Activated B cell treated with CpG ODN at 0.5 μM for 24 hours (primary cell): ENCODE measurements around the gene PRH1. TPM values are rescaled to one million over a fixed set of nuclear protein-coding genes. Genes with fewer than 3 reads are reported as not detected.

ENCODE experiments used
- ATAC-seq: fragments of 200-7000 bp; cut with Tn5 transposase; one replicate; pipeline ENCODE4 v1.10.0; 2021; ENCODE audit warnings: low read depth, mild to moderate bottlenecking, moderate library complexity
- CTCF ChIA-PET: fragments of 350-600 bp; sonication (Branson Sonifier 250); formaldehyde crosslinking; loops from one replicate; lab custom pipeline; 2021; ENCODE audit warnings: antibody characterized with exemption; lab: Charles Lee
- POLR2A ChIA-PET: fragments of 350-600 bp; sonication (Branson Sonifier 250); formaldehyde crosslinking; loops from one replicate; lab custom pipeline; 2021; ENCODE audit warnings: antibody characterized with exemption; lab: Charles Lee
- DNase-seq: peaks from one replicate; pipeline ENCODE4 v3.0.0; 2022
- H3K27ac Mint-ChIP-seq: one replicate; pipeline ENCODE4 v1.8.0; 2020; ENCODE audit warnings: mixed read lengths
- H3K27me3 Mint-ChIP-seq: one replicate; pipeline ENCODE4 v1.8.0; 2021; ENCODE audit warnings: mixed read lengths
- H3K36me3 Mint-ChIP-seq: one replicate; pipeline ENCODE4 v1.8.0; 2021; ENCODE audit warnings: low read depth, mixed read lengths
- H3K4me1 Mint-ChIP-seq: one replicate; pipeline ENCODE4 v1.8.0; 2021; ENCODE audit warnings: mixed read lengths
- H3K4me3 Mint-ChIP-seq: one replicate; pipeline ENCODE4 v1.8.0; 2020; ENCODE audit warnings: mild to moderate bottlenecking, mixed read lengths
- H3K9me3 Mint-ChIP-seq: one replicate; pipeline ENCODE4 v1.8.0; 2020; ENCODE audit warnings: mixed read lengths
- CTCF ChIP-seq: fragments of 200-600 bp; IDR thresholded peaks from one replicate; pipeline ENCODE4 v1.8.0; 2022; ENCODE audit warnings: antibody characterized with exemption, mild to moderate bottlenecking
- intact Hi-C: fragments of 100-400 bp; cut with micrococcal nuclease; formaldehyde crosslinking; loops from one replicate; pipeline ENCODE4 v1.15.1; 2024
- total RNA-seq: library from RNA; stranded (reverse); gene quantifications from 2 replicates; pipeline ENCODE4 v1.2.3, GENCODE V29; 2022

PRH1 gene
- total RNA-seq, 1 donor from 2014 or later: 35.2 TPM

- Mint-ChIP-seq H3K27me3 (no peaks in the 10 kb centered on the region), H3K9me3 (peaks cover 28% of the 10 kb centered on the region), H3K4me3 (no peak overlapping the region), H3K36me3 (peaks cover 34% of the 10 kb centered on the region), H3K27ac (no peak overlapping the region), H3K4me1 (no peaks in the 10 kb centered on the region)
- ChIA-PET CTCF (no interaction called here), POLR2A (no interaction called here)
- no peak for DNase-seq
- no peak for ATAC-seq
- no peak for TF ChIP-seq CTCF
- intact Hi-C loops: no loop called here
These were observed 20.4 kb downstream of the PRH1 start for GRCh38 chr12:10863512-10864218.

- Mint-ChIP-seq H3K4me3 (no peak overlapping the region), H3K27ac (no peak overlapping the region), H3K4me1 (no peaks in the 10 kb centered on the region), H3K9me3 (peaks cover 44% of the 10 kb centered on the region), H3K36me3 (peaks cover 53% of the 10 kb centered on the region), H3K27me3 (no peaks in the 10 kb centered on the region)
- TF ChIP-seq CTCF: no peak
- intact Hi-C loops: no loop called here
- POLR2A ChIA-PET: no interaction called here
- ATAC-seq (no peak), DNase-seq (no peak)
- CTCF ChIA-PET: no interaction called here
These were observed 22.7 kb downstream of the PRH1 start for GRCh38 chr12:10861366-10861765.

GRCh38 chr12:10855807-10856206 lies 28.2 kb downstream of the PRH1 start:
- Mint-ChIP-seq H3K27me3 (no peaks in the 10 kb centered on the region), H3K36me3 (peaks cover 38% of the 10 kb centered on the region), H3K27ac (no peak overlapping the region), H3K4me3 (no peak overlapping the region), H3K9me3 (peaks cover 31% of the 10 kb centered on the region), H3K4me1 (no peaks in the 10 kb centered on the region)
- TF ChIP-seq CTCF: no peak
- intact Hi-C loops: no loop called here
- ATAC-seq (no peak), DNase-seq (no peak)
- POLR2A ChIA-PET: no interaction called here
- CTCF ChIA-PET: no interaction called here

GRCh38 chr12:10853776-10854175 lies 30.3 kb downstream of the PRH1 start:
- intact Hi-C loops: no loop called here
- Mint-ChIP-seq H3K27me3 (no peaks in the 10 kb centered on the region), H3K36me3 (peaks cover 26% of the 10 kb centered on the region), H3K9me3 (peaks cover 21% of the 10 kb centered on the region), H3K27ac (no peak overlapping the region), H3K4me1 (no peaks in the 10 kb centered on the region), H3K4me3 (no peak overlapping the region)
- ChIA-PET POLR2A (no interaction called here), CTCF (no interaction called here)
- TF ChIP-seq CTCF: no peak
- ATAC-seq (no peak), DNase-seq (no peak)

GRCh38 chr12:10851243-10851858 lies 32.7 kb downstream of the PRH1 start:
- no peaks in the 10 kb centered on the region for H3K4me1 Mint-ChIP-seq
- DNase-seq (no peak), ATAC-seq (no peak)
- H3K36me3 Mint-ChIP-seq: peaks cover 15% of the 10 kb centered on the region
- intact Hi-C loops: no loop called here
- H3K9me3 Mint-ChIP-seq: peaks cover 4% of the 10 kb centered on the region
- ChIA-PET CTCF (no interaction called here), POLR2A (no interaction called here)
- no peak overlapping the region for H3K27ac Mint-ChIP-seq
- TF ChIP-seq CTCF: no peak
- H3K4me3 Mint-ChIP-seq: no peak overlapping the region
- H3K27me3 Mint-ChIP-seq: no peaks in the 10 kb centered on the region
